Activated CD4-positive, alpha-beta T cell treated with anti-CD3 and anti-CD28 coated beads, Interleukin-10, Interleukin-2, amounts not matched to agents 100 ng/mL and 50 ng/mL, durations not matched to agents 16 hours and 8 hours (primary cell): ENCODE results near the gene MYO3A.

Experiments
- DNase-seq: peaks from one replicate; pipeline ENCODE4 v3.0.0-alpha.2; 2020

MYO3A gene

GRCh38 chr10:26215935-26216584, 282.0 kb downstream of the MYO3A start:
- DNase-seq = peak; percentile 29

- DNase-seq = no peak
Observed at GRCh38 chr10:26216585-26217395, 282.8 kb downstream of the MYO3A start, which contains the start of gene GAD2. GAD2 (plus strand) TSS chr10:26216774; CDS start chr10:26216810, 36 bp downstream.

- DNase-seq = no peak
Observed at GRCh38 chr10:26217396-26218086, 283.5 kb downstream of the MYO3A start.

GRCh38 chr10:26219676-26220075, 285.6 kb downstream of the MYO3A start:
- DNase-seq = no peak

GRCh38 chr10:26220901-26221300, 286.9 kb downstream of the MYO3A start:
- DNase-seq = no peak

- DNase-seq = no peak
Observed at GRCh38 chr10:26221541-26221940, 287.5 kb downstream of the MYO3A start.

- DNase-seq = no peak
Observed at GRCh38 chr10:26222563-26222962, 288.5 kb downstream of the MYO3A start.

- no peak for DNase-seq
Observed at GRCh38 chr10:26225322-26225721, 291.3 kb downstream of the MYO3A start.

- no peak for DNase-seq
Observed at GRCh38 chr10:26227786-26228185, 293.8 kb downstream of the MYO3A start.

GRCh38 chr10:26232174-26232573, 298.1 kb downstream of the MYO3A start:
- DNase-seq = no peak

- DNase-seq = no peak
Observed at GRCh38 chr10:26235761-26236160, 301.7 kb downstream of the MYO3A start.

- no peak for DNase-seq
Observed at GRCh38 chr10:26238378-26238777, 304.3 kb downstream of the MYO3A start.

GRCh38 chr10:26242706-26243350, 308.8 kb downstream of the MYO3A start:
- no peak for DNase-seq

- DNase-seq = no peak
Observed at GRCh38 chr10:26243351-26243720, 309.3 kb downstream of the MYO3A start.

- DNase-seq = no peak
Observed at GRCh38 chr10:26249681-26250080, 315.7 kb downstream of the MYO3A start.

GRCh38 chr10:26251925-26252324, 317.9 kb downstream of the MYO3A start:
- DNase-seq = no peak

- DNase-seq = no peak
Observed at GRCh38 chr10:26254616-26255015, 320.6 kb downstream of the MYO3A start.

GRCh38 chr10:26259341-26259740, 325.3 kb downstream of the MYO3A start:
- DNase-seq = no peak
